T-helper 1 cell (primary cell): ENCODE data around the gene CCDC6.
"Not testable (repeated sequence)": the region's sequence is repeated elsewhere in the genome, so short reads cannot be mapped to it uniquely, and the experiment has no call there.

Experiments
- DNase-seq, 5 donors: peaks; one replicate each; pipeline ENCODE4 v3.0.0-alpha.2; 2012 to 2020
- total RNA-seq, 4 donors: gene quantifications; one replicate each; lab custom pipeline; 2026; lab: John Stamatoyannopoulos, UW

CCDC6 gene
- 35.1 to 50.7 (median 42.1) reads per million in 4 donors for total RNA-seq

DNA sequence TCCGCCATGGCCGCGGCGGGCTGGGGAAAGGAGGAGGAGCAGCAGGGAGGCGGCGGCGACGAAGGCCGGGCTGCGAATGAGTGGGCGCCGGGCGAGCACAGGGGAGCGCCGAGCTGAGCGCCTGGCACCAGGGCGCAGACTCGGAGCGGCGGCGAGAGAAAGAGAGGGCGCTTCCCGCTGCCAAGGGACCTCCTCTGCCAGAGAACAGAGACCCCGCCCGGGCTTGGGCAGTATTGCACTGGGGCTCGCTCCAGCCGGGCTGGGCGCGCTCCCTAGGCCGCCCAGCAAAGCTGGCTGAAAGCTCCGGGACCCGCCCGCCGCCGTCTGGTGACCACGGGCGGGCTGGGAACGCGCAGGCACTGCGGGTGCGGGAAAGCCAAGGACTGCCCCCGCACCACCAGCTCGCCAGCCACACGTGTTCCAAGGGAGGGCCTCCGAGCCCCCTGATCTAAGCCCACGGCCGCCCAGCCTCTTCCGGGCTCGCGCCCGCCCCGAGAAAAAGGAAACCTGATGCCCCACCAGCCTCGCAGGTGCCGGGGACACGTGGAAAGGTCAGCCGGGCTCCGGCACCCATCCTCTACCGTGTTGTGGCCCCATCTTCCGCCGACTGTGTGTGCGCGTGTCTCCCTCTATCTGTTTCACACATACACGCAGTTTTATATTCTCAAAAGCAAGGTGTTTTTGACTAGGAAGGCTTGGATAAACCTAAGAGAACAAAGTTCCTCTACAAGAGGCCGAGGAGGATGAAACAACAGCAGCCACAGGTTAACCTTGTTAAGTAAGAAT, at the start of gene CCDC6:
Gene CCDC6 (minus strand): TSS at position 140 of the 786 bp plus-strand sequence. CDS start 132 bp downstream, at position 8.
- DNase-seq, result peak; percentile 80 to 92 (median 86)

DNA sequence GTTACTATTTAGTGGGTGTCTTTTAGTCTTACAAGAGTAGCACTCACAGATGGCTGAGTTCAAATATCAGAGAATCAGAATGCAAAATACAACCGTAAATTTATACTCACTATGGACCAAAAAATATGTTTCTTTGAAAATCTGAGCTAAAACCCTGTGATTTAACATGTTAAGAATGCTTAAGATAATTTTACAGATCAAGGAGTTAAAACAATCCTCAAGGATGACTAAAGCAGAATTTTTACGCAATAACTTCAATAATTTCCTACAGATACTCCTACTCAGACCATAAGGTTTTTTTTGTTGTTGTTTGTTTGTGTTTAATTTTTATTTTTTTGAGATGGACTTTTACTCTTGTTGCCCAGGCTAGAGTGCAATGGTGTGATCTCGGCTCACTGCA, 47.9 kb upstream of the CCDC6 start:
- DNase-seq, result no peak

DNA sequence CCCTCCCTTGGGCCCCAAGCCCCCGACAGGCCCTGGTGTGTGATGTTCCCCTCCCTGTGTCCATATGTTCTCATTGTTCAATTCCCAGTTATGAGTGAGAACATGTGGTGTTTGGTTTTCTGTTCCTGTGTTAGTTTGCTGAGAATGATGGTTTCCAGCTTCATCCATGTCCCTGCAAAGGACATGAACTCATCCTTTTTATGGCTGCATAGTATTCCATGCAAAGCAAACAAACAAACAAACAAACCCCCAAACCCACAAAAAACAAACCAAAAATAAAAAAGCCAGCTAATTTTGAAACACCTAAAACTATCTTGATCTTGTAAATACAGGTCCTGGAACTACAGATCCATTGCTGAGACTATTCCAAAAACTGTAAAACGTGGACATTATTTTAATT, 47.4 kb upstream of the CCDC6 start:
- not testable (repeated sequence) for DNase-seq

DNA sequence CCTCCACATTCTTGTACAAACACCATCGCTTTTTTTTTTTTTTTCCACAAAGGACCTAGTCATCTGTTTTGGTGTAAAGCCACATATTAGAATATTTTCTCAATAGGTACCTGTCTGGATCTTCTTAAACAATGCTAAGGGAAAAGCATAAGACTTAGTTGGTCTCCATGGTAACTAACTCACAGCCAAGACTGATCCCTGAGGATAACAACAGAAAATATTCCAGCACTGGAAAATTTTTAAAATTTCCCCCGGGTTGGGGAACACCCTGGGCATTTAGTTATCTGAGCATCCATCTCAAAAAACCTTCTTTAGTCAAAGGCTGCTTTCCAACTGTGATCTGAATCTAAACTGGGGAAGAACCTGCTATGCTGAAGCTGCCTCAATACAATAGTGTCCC, 43.7 kb upstream of the CCDC6 start:
- DNase-seq, result no peak

DNA sequence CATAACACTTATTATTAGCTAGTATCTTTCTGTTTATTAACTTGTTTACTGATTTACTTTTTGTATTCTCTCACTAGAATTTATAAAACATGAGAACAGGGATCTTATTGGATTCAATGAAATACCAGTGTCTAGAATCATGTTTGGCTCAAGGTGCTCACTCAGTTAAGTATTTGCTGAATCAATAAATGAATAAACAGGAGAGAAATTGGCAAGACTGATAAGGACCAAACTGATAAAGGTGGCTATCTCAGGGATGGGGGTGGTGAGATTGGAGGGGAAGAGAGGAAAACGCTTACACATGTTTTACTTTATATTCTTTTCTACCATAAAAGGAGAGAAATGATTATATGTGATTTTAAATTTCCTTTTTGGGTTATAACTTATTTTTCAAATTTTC, 43.3 kb upstream of the CCDC6 start:
- no peak for DNase-seq

DNA sequence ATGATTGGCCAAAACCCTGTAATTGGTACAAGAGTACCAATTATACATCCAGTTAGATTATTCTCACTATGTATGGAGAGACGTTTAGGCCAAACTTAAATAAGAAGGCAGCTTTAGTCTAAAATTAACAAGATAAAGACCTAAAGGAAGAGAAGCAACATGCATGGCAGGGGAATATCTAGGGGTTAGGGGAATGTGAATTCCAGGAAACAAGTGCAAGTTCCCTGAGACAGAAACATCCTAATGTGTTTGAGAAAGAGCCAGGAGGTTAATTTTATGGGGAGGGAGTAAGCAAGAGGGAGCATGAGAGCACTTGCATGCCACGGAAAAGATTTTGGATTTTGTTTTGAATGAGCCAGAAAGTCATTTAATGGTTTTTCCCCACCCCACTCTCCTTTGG, 39.6 kb upstream of the CCDC6 start:
- no peak for DNase-seq

DNA sequence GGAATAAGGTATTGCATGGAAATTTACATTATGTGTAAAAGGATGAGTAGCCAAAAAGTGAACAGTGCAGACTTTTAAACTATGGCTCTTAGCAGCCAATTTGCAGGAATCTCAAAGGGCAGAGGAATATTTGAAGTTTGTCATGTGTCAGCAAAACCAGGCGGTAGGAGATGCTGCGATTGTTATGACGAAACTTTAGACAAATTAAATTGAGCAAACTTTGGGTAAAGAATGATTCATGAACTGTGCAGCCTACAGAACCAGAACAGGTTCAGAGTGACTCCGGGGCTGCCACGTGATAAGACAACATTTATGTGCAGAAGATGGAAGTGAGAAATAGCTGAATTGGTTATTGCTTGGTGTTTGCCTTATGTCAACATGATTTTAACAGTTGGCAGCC, 39.2 kb upstream of the CCDC6 start:
- no peak for DNase-seq

DNA sequence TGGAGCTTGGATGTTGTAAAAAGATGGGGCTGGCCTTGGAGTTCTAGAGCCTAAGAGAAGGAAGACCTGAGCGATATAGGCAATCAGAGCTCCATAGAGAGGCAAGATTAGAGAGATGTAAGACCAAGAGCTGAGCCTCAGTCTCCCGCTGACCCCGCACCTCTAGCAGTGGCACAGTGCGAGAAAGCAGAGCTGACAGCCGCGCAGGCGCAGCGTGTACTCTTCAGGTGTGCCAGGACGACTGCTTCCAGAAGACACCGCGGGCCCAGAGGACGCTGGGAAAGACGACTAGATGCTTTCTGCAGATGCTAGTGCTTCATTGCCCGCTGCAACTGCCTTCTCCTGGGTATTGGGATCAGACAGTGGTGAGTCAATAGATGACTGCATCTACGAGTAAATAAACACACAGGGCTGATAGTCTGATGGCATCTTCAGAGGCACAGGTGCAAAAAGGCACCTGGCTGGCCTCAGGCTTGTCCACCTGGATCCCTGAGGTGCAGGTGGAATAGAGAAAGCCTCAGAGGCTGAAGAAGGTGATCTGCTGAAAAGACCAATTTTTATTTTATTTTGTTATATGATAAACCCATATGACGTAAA, 38.1 kb upstream of the CCDC6 start:
- DNase-seq, result no peak

DNA sequence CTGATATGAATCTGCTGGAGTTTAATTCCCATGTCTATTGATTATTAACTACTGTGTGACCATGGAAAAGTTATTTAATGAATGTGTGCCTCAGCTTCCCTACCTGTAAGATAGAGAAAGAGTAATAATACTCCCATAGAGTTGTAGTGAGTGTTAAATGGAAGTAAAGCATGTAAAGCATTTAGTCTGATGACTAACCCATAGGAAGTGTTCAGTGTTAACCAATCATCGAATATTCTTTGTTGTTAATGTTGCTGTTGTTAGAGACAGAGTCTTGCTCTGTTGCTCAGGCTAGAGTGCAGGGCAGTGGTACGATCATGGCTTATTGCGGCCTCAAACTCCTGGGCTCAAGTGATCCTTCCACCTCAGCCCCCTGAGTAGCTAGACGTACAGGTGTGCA, 36.2 kb upstream of the CCDC6 start:
- no peak for DNase-seq

DNA sequence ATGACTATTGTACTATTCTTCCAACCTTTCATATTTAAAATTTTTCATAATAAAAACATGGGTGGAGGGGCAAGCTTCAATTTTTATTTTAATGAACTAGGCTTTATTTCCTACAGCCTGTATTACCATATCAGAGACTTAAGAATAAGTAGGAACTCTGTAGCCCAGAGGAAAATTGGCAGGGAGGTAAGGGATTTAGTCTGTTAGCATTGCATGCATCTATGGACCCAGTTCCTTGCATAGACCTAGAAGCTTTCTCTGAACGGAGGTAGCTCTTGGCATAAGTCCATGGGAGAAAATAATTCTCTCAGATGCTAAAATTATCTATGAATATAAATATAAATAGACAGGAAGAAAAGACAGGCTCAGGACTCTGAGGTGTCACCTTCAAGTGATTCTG, 31.4 kb upstream of the CCDC6 start:
- no peak for DNase-seq

DNA sequence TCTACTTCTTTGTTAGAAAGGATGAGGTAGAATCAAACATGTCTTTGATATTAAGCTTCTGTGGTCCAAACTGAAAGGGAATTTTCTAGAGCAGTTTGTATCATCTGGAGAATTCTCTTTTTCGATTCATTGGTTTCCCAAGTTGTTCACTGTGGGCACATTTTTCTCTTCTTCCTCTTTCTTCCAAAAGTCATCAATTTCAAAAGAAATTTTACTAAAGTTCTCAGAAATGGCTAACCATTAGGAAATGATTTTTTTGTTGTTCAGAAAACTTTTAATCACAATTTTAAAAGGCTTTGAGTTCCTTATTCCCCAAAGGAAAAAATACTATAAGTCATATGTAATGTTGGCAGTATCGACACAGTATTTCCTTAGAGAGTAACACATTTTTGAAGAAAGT, 28.3 kb upstream of the CCDC6 start:
- no peak for DNase-seq

DNA sequence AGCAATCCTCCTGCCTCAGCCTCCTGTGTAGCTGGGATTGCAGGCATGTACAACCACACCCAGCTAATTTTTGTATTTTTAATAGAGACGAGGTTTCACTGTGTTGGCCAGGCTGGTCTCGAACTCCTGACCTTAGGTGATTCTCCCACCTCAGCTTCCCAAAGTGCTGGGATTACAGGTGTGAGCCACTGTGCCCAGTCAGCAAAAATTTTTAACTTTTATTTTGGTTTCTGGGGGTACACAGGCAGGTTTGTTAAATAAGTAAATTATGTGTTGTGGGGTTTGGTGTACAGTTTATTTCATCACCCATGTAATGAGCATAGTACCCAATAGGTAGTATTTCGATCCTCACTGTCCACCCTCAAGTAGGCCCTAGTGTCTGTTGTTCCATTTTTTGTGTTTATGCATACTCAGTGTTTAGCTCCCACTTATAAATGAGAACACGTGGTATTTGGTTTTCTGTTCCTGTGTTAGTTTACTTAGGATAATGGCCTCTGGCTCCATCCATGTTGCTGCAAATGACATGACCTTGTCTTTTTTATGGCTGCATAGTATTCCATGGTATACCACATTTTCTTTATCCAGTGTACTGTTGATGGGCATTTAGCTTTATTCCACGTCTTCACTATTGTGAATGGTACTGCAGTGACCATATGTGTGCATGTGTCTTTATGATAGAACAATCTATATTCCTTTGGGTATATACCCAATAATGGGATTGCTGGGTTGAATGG, 24.6 kb upstream of the CCDC6 start:
- not testable (repeated sequence) for DNase-seq

DNA sequence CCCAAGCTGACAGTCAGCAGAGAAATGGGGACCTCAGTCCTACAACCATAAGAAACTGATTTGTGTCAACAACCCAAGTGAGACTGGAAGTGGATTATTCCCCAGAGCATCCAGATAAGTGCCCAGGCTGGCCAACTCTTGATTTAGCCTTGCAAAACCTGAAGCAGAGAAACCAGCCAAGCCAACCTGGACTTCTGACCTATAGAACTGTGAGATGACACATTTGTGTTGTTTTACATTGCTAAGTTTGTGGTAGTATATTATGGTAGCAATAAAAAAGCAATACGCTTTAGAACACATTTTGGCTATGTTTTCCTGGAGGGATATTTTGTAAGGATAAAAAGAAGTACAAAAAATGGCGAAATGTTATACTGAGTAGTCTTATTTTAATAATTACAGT, 19.7 kb upstream of the CCDC6 start:
- DNase-seq, result no peak

DNA sequence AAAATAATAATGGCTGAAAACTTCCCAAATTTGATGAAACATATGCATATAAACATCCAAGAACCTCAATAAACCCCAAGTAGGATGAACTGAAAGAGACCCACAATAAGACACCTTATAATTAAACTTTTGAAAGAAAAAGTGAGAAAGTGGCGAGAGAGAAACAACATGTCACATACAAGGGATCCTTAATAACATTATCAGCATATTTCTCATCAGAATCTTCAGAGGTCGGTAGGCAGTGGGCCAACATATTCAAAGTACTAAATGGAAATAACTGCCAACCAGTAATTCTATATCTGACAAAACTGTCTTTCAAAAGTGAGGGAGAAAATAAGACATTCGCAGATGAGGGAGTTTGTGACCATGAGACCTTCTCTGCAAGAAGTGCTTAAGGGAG, 16.6 kb upstream of the CCDC6 start:
- no peak for DNase-seq

DNA sequence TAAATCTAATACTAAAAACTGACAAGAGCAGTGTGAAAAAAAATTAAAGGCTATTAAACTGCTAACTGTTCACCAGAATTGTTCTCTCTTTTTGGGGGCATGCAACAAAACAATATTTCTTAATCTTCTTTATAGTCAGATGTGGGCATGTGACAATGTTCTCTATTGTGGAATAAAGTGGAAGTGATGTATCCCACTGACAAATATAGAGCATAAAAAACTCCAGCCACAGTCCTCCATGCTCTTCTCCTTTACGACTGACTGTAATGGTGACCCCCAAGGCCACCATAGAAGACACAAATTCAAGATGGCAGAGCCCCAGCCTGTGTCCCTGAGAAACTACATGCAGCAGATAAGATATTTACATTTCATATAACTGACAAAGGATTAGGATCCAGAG, 11.6 kb upstream of the CCDC6 start:
- DNase-seq, result no peak

DNA sequence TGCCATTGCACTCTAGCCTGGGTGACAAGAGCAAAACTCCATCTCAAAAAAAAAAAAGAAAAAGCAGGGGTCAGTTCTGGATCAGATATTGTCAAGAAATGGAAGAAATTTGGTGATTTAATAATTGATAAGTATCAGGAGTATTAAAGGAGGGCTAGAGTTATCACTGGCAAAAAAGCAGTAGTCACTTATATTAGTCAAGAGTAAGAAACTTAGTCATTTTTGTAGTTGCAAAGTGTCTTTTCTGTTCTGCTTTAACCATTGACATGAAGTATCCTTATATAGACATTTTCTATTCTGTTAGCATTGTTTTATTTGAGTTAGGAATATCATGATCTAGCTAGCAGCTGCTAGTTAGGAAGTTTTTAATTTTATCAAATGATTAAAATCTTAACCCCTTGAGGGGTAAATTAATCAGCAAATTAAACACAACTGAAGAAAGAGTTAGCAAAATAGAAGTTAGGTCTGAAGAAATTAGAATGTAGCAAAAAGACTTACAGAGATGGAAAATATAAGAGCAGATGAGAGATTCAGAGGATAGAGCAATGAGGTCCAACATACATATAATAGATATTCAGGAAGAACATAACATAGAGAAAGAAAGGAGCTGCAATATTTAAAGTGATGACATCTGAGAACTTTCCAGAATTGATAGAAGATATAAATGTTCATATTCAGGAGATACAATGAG, 7.3 kb upstream of the CCDC6 start:
- DNase-seq, result no peak

DNA sequence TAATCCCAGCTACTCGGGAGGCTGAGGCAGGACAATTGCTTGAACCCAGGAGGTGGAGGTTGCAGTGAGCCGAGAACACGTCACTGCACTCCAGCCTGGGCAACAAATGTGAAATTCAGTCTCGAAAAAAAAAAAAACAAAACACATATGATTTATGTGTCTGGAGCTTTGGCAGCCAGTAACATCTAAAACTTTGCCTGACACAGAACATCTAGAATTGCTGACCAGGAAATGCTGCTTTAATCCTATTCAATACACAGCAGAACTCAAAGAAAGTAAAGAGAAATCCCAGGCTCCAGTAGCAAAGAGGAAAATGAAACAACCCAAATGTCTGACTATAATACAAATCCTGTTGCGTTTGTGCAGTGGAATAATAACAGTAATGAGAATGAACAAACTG, 4.5 kb upstream of the CCDC6 start:
- DNase-seq, result no peak

DNA sequence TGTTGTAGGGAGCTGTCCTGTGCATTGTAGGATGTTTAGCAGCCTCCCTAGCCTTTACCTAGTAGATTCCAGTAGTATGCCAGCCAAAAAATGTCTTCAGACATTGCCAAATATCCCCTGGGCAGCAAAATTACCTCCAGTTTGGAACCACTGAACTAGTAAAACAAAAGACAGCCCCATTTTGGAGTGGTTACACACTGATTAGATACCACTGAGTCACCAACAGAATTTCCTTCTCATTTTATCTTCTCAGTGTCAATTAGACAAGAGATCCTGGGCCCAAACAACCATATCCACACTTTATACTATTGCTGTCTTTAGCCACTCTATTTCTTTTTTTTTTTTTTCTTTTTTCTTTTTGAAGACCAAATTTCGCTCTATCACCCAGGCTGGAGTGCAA, 3.5 kb upstream of the CCDC6 start:
- DNase-seq, result no peak

DNA sequence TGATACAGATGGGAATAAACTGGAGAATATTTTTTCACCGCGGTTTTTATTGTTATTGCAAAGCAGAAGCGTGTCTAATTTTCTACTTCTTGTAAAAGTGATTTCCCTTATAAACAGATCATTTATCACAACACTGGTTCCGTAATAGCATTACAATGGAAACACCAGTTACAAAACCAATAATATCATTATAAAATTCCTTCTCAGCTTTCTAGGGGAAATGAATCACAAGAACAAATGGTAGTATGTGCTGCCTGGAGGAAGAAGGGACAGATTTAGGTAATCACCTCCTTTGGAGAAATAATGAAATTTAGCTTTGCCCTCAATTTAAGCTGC, 2.4 kb upstream of the CCDC6 start:
- DNase-seq, result no peak

DNA sequence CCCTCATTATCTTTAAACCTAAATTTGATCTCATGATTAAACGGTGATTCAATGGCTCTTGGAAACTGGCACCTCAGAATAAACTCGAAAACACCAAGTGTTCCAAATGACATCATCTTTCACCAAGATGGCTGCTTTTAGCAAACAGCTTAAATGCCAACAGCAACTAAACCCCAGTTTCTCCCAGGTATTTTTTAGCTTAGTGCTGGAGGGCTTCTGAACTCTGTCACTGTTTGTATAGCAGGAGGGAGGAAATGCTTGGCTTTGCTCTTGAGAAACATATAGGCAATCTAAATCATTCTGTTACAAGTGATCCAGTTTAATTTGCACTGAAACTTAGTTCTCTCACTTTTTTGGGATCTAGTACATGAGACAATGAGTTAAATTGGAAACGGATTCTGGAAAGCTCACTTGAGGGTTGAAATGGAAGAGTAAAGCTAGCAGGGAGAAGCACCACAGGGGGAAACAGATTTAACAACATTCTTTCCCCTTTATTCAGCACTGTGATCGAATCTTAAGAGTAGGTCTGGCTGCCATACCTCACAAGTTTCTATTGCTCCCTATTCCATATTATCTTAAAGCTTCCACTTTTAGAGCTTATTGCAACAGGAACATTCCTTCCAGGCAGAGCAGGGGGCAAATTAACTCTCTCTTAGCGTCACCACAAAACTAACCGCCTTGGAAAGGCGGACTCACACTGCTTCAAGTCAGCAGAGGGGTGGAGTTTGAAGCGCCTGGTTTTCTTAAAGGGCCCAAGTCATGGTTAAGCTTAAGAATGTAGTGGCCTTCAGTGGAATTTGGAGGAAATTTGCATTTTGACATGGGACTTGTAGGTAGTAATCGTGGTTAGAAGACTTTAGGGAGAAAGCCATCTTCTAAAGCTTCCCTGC, 1.8 kb upstream of the CCDC6 start:
- DNase-seq, result peak in 2 of 5 donors; percentile 33 to 68

DNA sequence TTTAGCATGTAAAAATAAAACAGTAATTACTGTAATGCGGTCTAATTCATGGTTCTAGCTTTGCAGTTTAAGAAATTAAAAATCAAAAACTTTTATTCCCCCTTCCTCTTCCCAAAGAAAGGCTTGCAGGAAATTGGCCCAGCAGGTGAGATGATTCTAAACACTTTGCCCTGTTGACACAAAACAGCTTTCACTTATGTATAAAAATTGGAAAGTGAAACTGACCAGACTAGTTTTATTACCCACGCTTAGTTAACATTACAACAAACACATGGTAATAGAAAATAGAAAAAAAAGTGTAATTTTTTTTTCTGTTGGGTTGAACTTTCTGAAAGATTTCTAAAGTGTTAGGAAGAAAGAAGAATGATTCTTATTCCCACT, 1.2 kb upstream of the CCDC6 start:
- no peak for DNase-seq

DNA sequence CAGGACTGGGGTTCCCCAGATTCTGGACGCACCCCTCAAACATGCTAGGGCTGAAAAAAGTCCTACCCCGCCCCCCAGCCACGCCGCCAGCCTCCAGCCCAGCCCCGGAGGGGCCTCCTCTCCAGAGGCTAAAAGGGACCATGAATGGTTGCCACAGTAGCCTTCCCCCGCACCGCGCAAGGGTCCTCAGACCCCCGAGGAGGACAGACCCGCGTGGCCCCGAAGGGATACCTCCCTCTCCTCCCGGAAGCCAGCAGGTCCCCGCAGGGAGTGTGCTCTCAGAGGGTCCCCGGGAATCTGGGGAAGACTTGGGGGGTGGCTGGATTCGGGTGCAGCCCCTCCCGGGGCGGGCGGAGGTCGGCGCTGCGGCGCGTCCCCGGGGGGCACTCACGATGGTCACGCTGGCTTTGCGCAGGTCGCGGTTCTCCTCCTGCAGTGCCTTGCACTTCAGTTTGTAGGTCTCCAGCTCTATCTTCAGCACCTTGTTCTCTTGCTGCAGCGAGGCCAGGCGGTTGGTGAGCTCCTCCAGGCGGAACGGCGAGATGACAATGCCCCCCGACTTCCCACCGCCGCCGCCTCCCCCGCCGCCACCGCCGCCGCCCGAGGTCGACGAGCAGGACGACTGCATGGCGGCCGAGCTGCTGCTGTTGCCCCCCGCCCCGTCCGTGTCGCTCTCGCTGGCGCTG, 482 bp downstream of the CCDC6 start:
- DNase-seq, result peak in 1 of 5 donors; percentile 14
